Naive thymus-derived CD8-positive, alpha-beta T cell (primary cell): ENCODE measurements around the gene PHACTR3. TPM values are rescaled to one million over a fixed set of nuclear protein-coding genes. Genes with fewer than 3 reads are reported as not detected.
"Not testable (repeated sequence)": the region's sequence is repeated elsewhere in the genome, so short reads cannot be mapped to it uniquely, and the experiment has no call there.

Source experiments
- ATAC-seq, 2 donors: fragments of 150-1000 bp; cut with Tn5 transposase in 1 of 2; sonication (Bioruptor Pico), chemical (Tn5 transposase) in 1 of 2; 1 replicate in 1 of 2; 2 replicates in 1 of 2; pipeline ENCODE4 v1.10.0; 2021; ENCODE audit warnings: mild to moderate bottlenecking in 2 of 2, moderate library complexity in 2 of 2
- POLR2A ChIA-PET: fragments of 350-600 bp; sonication (Branson Sonifier 250); formaldehyde crosslinking; loops from one replicate; lab custom pipeline; 2021; ENCODE audit warnings: antibody characterized with exemption; lab: Charles Lee
- DNase-seq, 10 donors: peaks; one replicate each; pipeline versions ENCODE4 v3.0.0 to v3.0.0-alpha.2; 2020 to 2022
- H3K27ac Mint-ChIP-seq, 10 donors: one replicate each; pipeline ENCODE4 v1.8.0; 2020 to 2022; ENCODE audit warnings: mild to moderate bottlenecking in 10 of 10, mixed read lengths in 10 of 10, moderate library complexity in 4 of 10, inconsistent platforms in 1 of 10
- H3K27me3 Mint-ChIP-seq, 5 donors: one replicate each; pipeline ENCODE4 v1.8.0; 2021 to 2022; ENCODE audit warnings: mixed read lengths in 5 of 5
- H3K36me3 Mint-ChIP-seq, 3 donors: one replicate each; pipeline ENCODE4 v1.8.0; 2020 to 2022; ENCODE audit warnings: mixed read lengths in 3 of 3, mild to moderate bottlenecking in 2 of 3, inconsistent platforms in 1 of 3
- H3K4me1 Mint-ChIP-seq, 4 donors: one replicate each; pipeline ENCODE4 v1.8.0; 2021 to 2022; ENCODE audit warnings: mixed read lengths in 4 of 4
- H3K4me3 Mint-ChIP-seq, 10 donors: one replicate each; pipeline ENCODE4 v1.8.0; 2020 to 2022; ENCODE audit warnings: mild to moderate bottlenecking in 10 of 10, mixed read lengths in 10 of 10, moderate library complexity in 6 of 10, inconsistent platforms in 1 of 10
- H3K9me3 Mint-ChIP-seq, 9 donors: one replicate each; pipeline ENCODE4 v1.8.0; 2020 to 2022; ENCODE audit warnings: mixed read lengths in 9 of 9, mild to moderate bottlenecking in 3 of 9, inconsistent platforms in 1 of 9, moderate library complexity in 1 of 9
- polyA plus RNA-seq, 3 donors: library from polyadenylated mRNA; unstranded; fragments of 300-500 nt; fragmentation: Illumina TruSeq; gene quantifications; one replicate each; pipeline ENCODE4 v1.2.3, GENCODE V29; 2021
- total RNA-seq, 8 experiments: library from RNA in 2 of 8; stranded (reverse) in 2 of 8; gene quantifications; one replicate each; pipeline ENCODE4 v1.2.3 and lab custom pipeline; 2021 to 2026

PHACTR3 gene
- total and polyA plus RNA-seq, 5 experiments from 2014 or later, result not detected

- H3K4me1 Mint-ChIP-seq, result peaks cover 0 to 12% (median 6%) of the 10 kb centered on the region in 4 donors
- H3K27ac Mint-ChIP-seq, result no peak overlapping the region
- H3K36me3 Mint-ChIP-seq, result no peaks in the 10 kb centered on the region
- ATAC-seq (no peak), DNase-seq (no peak)
- H3K9me3 Mint-ChIP-seq, result no peaks in the 10 kb centered on the region
- no peak overlapping the region for H3K4me3 Mint-ChIP-seq
- peaks cover 20 to 60% (median 29%) of the 10 kb centered on the region in 5 donors for H3K27me3 Mint-ChIP-seq
- POLR2A ChIA-PET, result no interaction called here
Measured at GRCh38 chr20:59837623-59838394, 233.5 kb downstream of the PHACTR3 start.

GRCh38 chr20:59839400-59839799, 235.1 kb downstream of the PHACTR3 start:
- H3K27ac Mint-ChIP-seq, result no peak overlapping the region
- H3K4me3 Mint-ChIP-seq, result no peak overlapping the region
- H3K36me3 Mint-ChIP-seq, result no peaks in the 10 kb centered on the region
- POLR2A ChIA-PET, result no interaction called here
- ATAC-seq, result no peak
- peaks cover 0 to 12% (median 6%) of the 10 kb centered on the region in 4 donors for H3K4me1 Mint-ChIP-seq
- H3K27me3 Mint-ChIP-seq, result peaks cover 15 to 46% (median 24%) of the 10 kb centered on the region in 5 donors
- H3K9me3 Mint-ChIP-seq, result no peaks in the 10 kb centered on the region
- no peak for DNase-seq

- H3K36me3 Mint-ChIP-seq, result no peaks in the 10 kb centered on the region
- DNase-seq (no peak), ATAC-seq (no peak)
- H3K27me3 Mint-ChIP-seq, result peaks cover 0 to 12% (median 6%) of the 10 kb centered on the region in 5 donors
- no peak overlapping the region for H3K4me3 Mint-ChIP-seq
- H3K9me3 Mint-ChIP-seq, result no peaks in the 10 kb centered on the region
- H3K4me1 Mint-ChIP-seq, result no peaks in the 10 kb centered on the region
- H3K27ac Mint-ChIP-seq, result no peak overlapping the region
- POLR2A ChIA-PET, result no interaction called here
Measured at GRCh38 chr20:59845472-59845871, 241.1 kb downstream of the PHACTR3 start.

GRCh38 chr20:59848182-59848581, 243.8 kb downstream of the PHACTR3 start:
- no peak for DNase-seq
- H3K4me1 Mint-ChIP-seq, result no peaks in the 10 kb centered on the region
- no peaks in the 10 kb centered on the region for H3K36me3 Mint-ChIP-seq
- POLR2A ChIA-PET, result no interaction called here
- H3K27ac Mint-ChIP-seq, result no peak overlapping the region
- H3K27me3 Mint-ChIP-seq, result peaks cover 0 to 8% (median 0%) of the 10 kb centered on the region in 5 donors
- no peak overlapping the region for H3K4me3 Mint-ChIP-seq
- ATAC-seq, result no peak
- no peaks in the 10 kb centered on the region for H3K9me3 Mint-ChIP-seq

- H3K36me3 Mint-ChIP-seq, result no peaks in the 10 kb centered on the region
- DNase-seq, result no peak
Measured at GRCh38 chr20:59850018-59850641, 245.8 kb downstream of the PHACTR3 start.

GRCh38 chr20:59856526-59856925, 252.2 kb downstream of the PHACTR3 start:
- H3K4me3 Mint-ChIP-seq, POLR2A ChIA-PET, H3K27me3 Mint-ChIP-seq, H3K4me1 Mint-ChIP-seq, H3K27ac Mint-ChIP-seq, DNase-seq, ATAC-seq: not testable (repeated sequence)
- H3K9me3 Mint-ChIP-seq, result peaks cover 0 to 28% (median 9%) of the 10 kb centered on the region in 9 donors
- peaks cover 5 to 26% (median 16%) of the 10 kb centered on the region in 3 donors for H3K36me3 Mint-ChIP-seq

More at GRCh38 chr20:59850018-59850641, 245.8 kb downstream of the PHACTR3 start:
- Mint-ChIP-seq H3K9me3 (peaks cover 0 to 4% (median 0%) of the 10 kb centered on the region in 9 donors), H3K4me1 (no peaks in the 10 kb centered on the region), H3K27me3 (peaks cover 0 to 4% (median 0%) of the 10 kb centered on the region in 5 donors), H3K27ac (no peak overlapping the region), H3K4me3 (no peak overlapping the region)
- POLR2A ChIA-PET, result no interaction called here
- no peak for ATAC-seq

GRCh38 chr20:59856941-59857340, 252.6 kb downstream of the PHACTR3 start:
- POLR2A ChIA-PET, H3K4me3 Mint-ChIP-seq, ATAC-seq, DNase-seq, H3K27ac Mint-ChIP-seq, H3K27me3 Mint-ChIP-seq, H3K4me1 Mint-ChIP-seq: not testable (repeated sequence)
- Mint-ChIP-seq H3K36me3 (peaks cover 5 to 30% (median 20%) of the 10 kb centered on the region in 3 donors), H3K9me3 (peaks cover 0 to 28% (median 9%) of the 10 kb centered on the region in 9 donors)

GRCh38 chr20:59857966-59858365, 253.6 kb downstream of the PHACTR3 start:
- H3K36me3 Mint-ChIP-seq, result peaks cover 5 to 32% (median 26%) of the 10 kb centered on the region in 3 donors

GRCh38 chr20:59858425-59858824, 254.1 kb downstream of the PHACTR3 start:
- no peak for ATAC-seq
- Mint-ChIP-seq H3K27me3 (peaks cover 0 to 4% (median 3%) of the 10 kb centered on the region in 5 donors), H3K4me1 (no peaks in the 10 kb centered on the region), H3K36me3 (peaks cover 5 to 32% (median 26%) of the 10 kb centered on the region in 3 donors), H3K27ac (no peak overlapping the region), H3K9me3 (peaks cover 0 to 28% (median 9%) of the 10 kb centered on the region in 9 donors), H3K4me3 (no peak overlapping the region)
- POLR2A ChIA-PET, result no interaction called here
- no peak for DNase-seq

More at GRCh38 chr20:59857966-59858365, 253.6 kb downstream of the PHACTR3 start:
- H3K27me3 Mint-ChIP-seq, result peaks cover 0 to 4% (median 3%) of the 10 kb centered on the region in 5 donors
- H3K4me1 Mint-ChIP-seq, result no peaks in the 10 kb centered on the region
- no peak for ATAC-seq
- no peak overlapping the region for H3K27ac Mint-ChIP-seq
- H3K4me3 Mint-ChIP-seq, result no peak overlapping the region
- POLR2A ChIA-PET, result no interaction called here
- DNase-seq, result no peak
- peaks cover 0 to 28% (median 9%) of the 10 kb centered on the region in 9 donors for H3K9me3 Mint-ChIP-seq

GRCh38 chr20:59861401-59861800, 257.1 kb downstream of the PHACTR3 start:
- Mint-ChIP-seq H3K4me3 (no peak overlapping the region), H3K9me3 (peaks cover 0 to 20% (median 8%) of the 10 kb centered on the region in 9 donors), H3K27me3 (peaks cover 0 to 4% (median 3%) of the 10 kb centered on the region in 5 donors), H3K36me3 (peaks cover 5 to 39% (median 33%) of the 10 kb centered on the region in 3 donors), H3K4me1 (no peaks in the 10 kb centered on the region), H3K27ac (no peak overlapping the region)
- DNase-seq (no peak), ATAC-seq (no peak)
- POLR2A ChIA-PET, result no interaction called here

GRCh38 chr20:59863058-59863457, 258.7 kb downstream of the PHACTR3 start:
- DNase-seq (no peak), ATAC-seq (no peak)
- Mint-ChIP-seq H3K27me3 (peaks cover 0 to 4% (median 3%) of the 10 kb centered on the region in 5 donors), H3K27ac (no peak overlapping the region), H3K36me3 (peaks cover 5 to 37% (median 33%) of the 10 kb centered on the region in 3 donors), H3K9me3 (peaks cover 0 to 9% (median 3%) of the 10 kb centered on the region in 9 donors), H3K4me3 (no peak overlapping the region), H3K4me1 (no peaks in the 10 kb centered on the region)
- POLR2A ChIA-PET, result no interaction called here

GRCh38 chr20:59864726-59865125, 260.4 kb downstream of the PHACTR3 start:
- ATAC-seq (no peak), DNase-seq (no peak)
- Mint-ChIP-seq H3K4me3 (no peak overlapping the region), H3K4me1 (no peaks in the 10 kb centered on the region), H3K9me3 (peaks cover 0 to 4% (median 0%) of the 10 kb centered on the region in 9 donors), H3K36me3 (peaks cover 0 to 41% (median 30%) of the 10 kb centered on the region in 3 donors), H3K27ac (no peak overlapping the region), H3K27me3 (peaks cover 0 to 4% (median 3%) of the 10 kb centered on the region in 5 donors)
- POLR2A ChIA-PET, result no interaction called here

- POLR2A ChIA-PET, result no interaction called here
- Mint-ChIP-seq H3K4me3 (no peak overlapping the region), H3K27me3 (peaks cover 0 to 4% (median 3%) of the 10 kb centered on the region in 5 donors), H3K9me3 (no peaks in the 10 kb centered on the region), H3K36me3 (peaks cover 0 to 29% (median 22%) of the 10 kb centered on the region in 3 donors), H3K4me1 (no peaks in the 10 kb centered on the region), H3K27ac (no peak overlapping the region)
- DNase-seq, result no peak
- ATAC-seq, result no peak
Measured at GRCh38 chr20:59866338-59866737, 262.0 kb downstream of the PHACTR3 start.
